Activated CD8-positive, alpha-beta memory T cell treated with anti-CD3 and anti-CD28 coated beads for 48 hours (primary cell): Measurements from ENCODE around the gene MOB3A.
"Not testable (repeated sequence)": the region's sequence is repeated elsewhere in the genome, so short reads cannot be mapped to it uniquely, and the experiment has no call there.

Experiments used
- DNase-seq, 3 experiments: peaks; one replicate each; pipeline ENCODE4 v3.0.0-alpha.2; 2020; ENCODE audit warnings: low read depth in 2 of 3, low spot score in 2 of 3

The MOB3A gene

DNA sequence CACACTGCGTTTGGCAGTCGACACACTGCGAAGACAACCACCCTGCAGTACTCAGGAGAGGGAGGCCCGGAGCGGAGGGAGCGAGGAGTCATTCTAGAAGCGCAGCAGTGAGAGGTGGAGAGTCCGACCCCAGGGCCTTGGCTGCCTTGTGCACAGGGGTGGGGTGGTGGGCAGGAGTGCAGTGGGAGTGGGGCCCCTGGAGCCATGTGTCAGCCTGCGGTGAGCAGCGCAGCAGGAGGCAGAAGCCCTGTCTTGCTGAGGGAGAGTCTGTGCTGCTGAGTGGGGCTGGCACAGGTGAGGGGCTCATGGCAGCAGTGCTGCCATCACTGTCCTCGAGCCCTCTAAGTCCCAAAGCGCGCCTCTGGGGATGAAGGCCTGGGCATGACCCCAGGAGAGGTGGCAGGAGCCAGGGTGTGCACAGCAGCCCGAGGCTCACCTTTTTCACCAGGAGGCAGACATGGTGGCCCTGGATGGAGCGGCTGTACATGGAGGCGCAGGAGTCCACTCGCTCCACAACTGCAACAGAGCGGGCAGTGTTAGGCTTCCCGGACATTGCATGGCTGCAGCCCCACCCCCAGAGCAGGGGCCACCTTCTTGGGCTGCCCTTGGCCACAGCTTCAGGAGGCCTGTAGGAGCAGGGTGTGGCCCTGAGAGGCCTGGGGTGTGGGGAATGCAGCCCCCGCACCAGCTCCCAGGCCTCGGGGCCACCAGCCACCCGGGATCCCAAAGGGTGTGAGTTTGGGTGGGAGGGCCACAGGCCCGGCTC, 12.3 kb upstream of the MOB3A start:
- no peak for DNase-seq

GRCh38 chr19:2103045-2103707, 7.0 kb upstream of the MOB3A start:
- DNase-seq, result no peak

DNA sequence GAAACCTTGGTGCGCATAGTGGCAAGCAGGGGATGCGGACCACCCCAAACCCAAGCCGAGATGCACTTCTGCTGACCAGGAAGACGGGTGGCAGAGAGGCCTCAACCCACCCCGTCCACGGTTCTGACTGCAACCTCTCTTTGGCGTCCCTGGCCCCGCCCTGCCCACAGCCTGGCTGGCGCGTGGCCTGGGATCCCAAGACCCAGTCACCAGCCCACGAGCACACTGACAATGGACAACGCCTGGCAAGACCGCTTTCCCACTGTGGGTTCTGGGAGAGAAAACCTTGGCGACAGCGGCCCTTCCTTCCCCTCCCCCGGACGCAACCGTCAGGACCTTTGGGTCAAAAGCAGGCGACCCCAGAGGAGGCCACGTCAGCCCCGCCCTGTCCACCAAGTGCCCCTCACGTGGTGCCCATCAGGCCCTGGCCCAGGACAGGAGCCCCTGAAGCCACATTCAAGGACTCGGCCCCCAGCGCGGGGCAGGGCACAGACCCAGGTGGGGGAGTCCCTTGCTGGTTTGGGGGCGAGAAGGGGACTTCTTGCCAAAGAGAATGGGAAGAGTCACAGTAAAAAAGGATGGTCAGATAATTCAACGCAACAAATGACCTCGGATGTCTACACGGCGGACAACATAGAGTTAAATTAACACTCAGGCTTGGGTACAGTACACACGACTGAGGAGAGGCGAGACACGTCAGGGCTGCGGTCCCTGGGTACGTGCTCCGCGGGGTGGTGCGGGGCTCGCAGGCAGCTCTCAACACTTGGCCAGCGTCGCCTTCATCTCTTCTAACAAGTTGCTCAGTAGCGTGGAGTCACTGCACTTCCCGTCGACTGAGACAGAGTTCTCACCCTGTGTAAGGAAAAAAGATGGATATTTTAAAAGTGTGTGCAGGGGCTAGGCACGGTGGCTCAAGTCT, 5.5 kb upstream of the MOB3A start:
- DNase-seq, result no peak

GRCh38 chr19:2100719-2101061, 4.6 kb upstream of the MOB3A start:
- no peak for DNase-seq

GRCh38 chr19:2099937-2100718, 4.0 kb upstream of the MOB3A start:
- no peak for DNase-seq

DNA sequence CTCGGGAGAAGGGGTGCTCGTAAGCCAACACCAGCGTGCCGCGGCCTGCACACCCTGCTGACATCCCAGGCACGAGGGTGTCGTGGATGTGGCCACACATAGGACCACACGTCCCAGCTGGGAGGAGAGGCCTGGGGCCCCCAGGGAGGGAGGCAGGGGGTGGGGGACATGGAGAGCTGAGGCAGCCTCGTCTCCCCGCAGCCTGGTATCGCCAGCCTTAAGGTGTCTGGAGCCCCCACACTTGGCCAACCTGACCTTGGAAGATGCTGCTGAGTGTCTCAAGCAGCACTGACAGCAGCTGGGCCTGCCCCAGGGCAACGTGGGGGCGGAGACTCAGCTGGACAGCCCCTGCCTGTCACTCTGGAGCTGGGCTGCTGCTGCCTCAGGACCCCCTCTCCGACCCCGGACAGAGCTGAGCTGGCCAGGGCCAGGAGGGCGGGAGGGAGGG, 3.0 kb upstream of the MOB3A start:
- DNase-seq, result no peak

- no peak for DNase-seq
These were observed 1.8 kb upstream of the MOB3A start for GRCh38 chr19:2097886-2098327.

DNA sequence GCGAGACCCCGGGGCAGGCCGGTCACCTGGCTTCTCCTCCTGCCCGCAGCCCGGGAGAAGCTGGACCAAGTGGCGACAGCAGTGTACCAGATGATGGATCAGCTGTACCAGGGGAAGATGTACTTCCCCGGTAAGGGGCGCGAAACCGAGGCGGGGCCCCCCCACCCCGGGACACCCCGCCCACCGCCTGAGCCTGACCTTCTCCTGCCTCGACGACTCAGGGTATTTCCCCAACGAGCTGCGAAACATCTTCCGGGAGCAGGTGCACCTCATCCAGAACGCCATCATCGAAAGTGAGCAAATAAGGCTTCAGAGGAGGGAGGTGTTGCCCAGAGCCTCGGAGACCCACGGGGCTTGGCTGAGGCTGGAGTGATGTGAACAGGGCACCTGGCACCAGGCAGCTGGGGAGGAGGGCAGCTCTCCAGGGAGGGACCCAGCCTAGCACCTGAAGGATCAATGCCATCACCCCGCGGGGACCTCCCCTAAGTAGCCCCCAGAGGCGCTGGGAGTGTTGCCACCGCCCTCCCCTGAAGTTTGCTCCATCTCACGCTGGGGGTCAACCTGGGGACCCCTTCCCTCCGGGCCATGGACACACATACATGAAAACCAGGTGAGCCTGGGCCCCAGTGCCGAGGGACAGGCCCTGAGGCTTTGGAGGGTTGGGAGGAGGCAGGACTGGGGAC, 1.2 kb upstream of the MOB3A start:
- DNase-seq, result no peak

DNA sequence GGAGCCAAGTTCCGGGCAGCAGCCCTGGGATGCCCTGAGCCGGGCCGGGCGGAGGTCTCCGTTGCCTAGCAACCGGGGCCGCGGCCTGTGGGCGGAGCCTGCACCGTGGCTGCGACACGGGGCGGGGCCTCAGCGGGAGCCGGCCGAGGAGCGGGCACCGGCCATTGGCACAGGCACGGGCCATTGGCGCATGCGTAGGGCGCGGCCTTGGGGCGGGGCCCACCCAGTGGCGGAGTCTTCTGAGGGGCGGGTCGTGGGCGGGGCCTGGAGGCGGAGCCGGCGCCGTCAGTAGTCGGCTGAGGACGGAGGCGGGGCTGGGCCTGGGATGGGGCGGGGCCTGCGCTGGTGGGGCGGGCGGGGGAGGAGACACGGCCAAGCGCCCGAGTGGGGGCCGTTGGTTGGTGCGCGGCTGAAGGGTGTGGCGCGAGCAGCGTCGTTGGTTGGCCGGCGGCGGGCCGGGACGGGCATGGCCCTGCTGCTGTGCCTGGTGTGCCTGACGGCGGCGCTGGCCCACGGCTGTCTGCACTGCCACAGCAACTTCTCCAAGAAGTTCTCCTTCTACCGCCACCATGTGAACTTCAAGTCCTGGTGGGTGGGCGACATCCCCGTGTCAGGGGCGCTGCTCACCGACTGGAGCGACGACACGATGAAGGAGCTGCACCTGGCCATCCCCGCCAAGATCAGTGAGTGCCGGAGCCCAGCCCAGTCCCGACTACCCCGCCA, 515 bp upstream of the MOB3A start, which contains the start of gene IZUMO4:
IZUMO4 (plus strand) TSS at position 436 of the 723 bp plus-strand sequence; CDS start at position 467, 31 bp downstream.
- DNase-seq, result peak; percentile 99 to 100 (median 99)

DNA sequence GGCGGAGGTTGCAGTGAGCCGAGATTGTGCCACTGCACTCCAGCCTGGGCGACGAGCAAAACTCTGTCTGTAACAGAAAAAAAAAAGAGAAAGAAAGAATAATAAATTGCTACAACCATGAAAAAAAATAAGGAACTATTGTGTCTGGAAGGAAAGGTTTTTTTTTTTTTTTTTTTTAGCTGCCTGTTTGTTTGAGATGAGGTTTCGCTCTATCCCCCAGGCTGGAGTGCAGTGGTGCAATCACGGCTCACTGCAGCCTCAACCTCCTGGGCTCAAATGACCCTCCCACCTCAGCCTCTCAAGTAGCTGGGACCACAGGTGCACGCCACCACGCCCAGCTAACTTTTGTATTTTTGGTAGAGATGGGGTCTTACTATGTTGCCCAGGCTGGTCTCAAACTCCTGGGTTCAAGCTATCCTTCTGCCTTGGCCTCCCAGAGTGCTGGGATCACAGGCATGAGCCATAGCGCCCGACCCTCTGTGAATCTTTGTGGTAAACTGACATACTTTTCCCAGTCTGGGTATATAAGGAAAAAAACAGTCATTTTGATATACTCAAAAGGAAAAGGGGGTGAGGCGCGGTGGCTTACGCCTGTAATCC, 4.1 kb downstream of the MOB3A start:
- not testable (repeated sequence) for DNase-seq

- DNase-seq, result no peak
These were observed 6.4 kb downstream of the MOB3A start for GRCh38 chr19:2089727-2090053.

- DNase-seq, result no peak
These were observed 7.0 kb downstream of the MOB3A start for GRCh38 chr19:2089001-2089711.

DNA sequence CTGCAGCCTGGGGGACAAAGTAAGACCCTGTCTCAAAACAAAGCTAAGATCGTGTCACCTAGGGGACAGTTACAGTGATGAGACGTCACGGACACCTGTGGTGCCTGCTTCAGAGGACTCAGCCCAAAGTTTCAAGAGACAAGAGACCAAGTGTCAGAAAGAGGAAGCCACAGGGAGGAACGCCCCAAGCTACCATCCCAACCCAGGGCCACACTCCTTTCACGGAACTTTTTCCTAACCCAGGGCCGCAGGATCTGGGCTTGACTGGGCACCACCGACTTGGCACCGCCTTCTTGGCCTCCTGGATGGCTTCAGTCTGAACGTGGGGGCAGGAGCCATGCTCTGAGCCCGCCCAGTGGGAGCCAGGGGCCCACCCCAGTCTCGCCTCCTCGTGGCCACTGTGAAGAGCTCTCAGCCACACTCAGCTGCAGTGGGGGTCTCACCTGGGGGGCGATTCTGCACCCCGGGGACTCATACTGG, 8.5 kb downstream of the MOB3A start:
- DNase-seq, result no peak

DNA sequence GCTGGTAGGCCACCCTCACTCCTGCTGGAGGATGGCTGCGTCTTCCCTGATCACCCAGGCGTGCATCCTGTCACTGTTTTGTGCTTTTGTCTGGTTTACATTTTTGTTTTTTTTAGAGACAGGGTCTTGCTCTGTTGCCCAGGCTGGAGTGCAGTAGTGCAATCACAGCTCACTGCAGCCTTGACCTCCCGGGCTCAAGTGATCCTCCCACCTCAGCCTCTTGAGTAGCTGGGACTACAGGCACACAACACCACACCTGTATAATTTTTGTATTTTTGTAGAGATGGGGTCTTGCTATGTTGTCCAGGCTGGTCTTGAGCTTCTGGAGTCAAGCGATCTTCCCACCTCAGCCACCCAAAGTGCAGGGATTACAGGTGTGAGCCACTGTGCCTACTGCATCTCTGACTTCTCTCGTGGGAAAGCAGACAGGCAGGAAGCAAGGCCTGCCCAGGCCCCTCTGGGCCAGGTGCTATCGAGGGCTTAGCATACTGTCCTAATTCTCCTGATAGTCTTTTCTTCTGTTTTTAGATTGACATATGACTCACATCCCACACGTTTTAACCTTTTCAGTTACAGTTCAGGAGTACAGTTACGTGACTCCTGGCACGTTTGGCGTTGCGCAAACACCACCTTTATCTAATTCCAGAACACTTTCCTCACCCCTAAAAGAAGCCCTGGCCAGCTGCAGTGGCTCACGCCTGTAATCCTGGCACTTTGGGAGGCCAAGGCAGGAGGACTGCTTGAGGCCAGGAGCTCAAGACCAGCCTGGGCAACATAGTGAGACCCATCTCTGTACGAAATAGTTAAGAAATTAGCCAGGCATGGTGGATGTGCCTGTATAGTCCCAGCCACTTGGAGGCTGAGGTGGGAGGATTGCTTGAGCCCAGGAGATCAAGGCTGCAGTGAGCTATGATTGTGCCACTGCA, 9.2 kb downstream of the MOB3A start:
- DNase-seq, result not testable (repeated sequence)

- peak in 2 of 3 experiments; percentile 86 to 87 for DNase-seq
These were observed 11.0 kb downstream of the MOB3A start for GRCh38 chr19:2084993-2085720.

DNA sequence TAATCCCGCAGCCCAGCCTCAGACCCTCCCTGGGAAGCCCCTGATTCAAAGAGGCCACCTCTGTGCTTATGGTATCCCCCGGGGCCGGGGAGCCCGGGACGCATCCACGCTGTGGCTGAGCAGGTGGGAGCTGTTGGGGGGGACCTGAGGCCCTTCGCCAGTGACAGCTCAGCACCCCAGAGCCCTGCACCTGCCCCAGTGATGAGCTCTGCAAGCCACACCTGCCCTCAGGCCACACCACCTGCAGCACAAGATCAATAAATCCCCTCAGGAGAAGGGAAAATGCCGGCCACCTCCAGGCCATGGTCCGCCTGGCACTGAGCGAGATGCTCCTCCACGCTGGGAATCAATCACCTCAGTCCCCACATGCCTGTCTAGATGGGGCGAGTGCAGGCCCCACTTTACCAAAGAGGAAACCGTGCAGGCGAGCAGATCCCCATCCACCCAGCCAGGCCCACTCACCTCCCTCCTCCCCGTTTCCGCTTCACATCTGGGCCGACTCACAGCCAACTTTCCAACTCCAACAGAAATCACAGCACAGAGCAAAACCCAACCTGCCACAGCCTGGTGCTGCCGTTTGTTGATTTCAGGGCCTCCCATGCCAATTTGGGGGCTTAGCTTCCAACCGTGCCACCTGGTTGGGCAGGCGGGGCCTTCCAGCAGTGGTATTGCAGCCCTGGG, 12.8 kb downstream of the MOB3A start:
- no peak for DNase-seq
